Measurements from ENCODE around the gene OR51B4. TPM values are rescaled to one million over a fixed set of nuclear protein-coding genes. Genes with fewer than 3 reads are reported as not detected.

Gene OR51B4
- total RNA-seq, 6 donors from 2014 or later = 0.27 TPM; not detected in 5

DNA sequence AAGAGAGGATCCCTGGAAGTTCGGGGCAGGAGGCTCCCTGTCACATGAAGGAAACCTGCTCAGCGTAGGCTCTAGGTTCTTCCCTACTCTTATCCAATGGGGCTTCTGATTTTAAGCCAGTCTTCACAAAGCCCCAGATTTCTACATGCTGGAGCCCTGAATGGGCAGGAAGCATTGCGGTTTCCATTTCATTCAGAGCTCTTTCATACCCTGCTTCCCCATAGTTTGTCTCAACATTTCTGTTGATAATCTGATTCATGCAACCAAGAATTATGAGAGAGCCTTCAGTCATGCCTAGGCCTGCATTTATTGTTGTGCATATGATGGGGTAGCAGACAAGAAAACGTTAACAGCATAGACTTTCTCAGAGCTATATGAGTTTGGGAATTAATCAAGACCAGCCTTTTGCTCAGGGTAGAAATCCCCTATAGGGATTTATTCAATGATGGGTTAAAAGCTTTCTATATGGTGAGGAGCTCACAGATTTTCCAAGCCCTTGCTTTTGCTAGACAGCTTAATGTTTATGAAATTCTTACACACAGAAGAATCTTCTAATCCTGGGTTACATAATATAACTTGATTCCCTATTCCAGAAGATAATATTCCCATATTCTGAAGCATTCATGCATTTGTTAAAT, 15.9 kb downstream of the OR51B4 start:
- WGBS, 2 donors = 82 to 92% methylated on average over 4 of the region's 4 CpGs
- DNase-seq (no peak), ATAC-seq (ENCODE audit: low FRiP score in 2 of 2) (no peak)
- H3K9me3 ChIP-seq = no peaks in the 10 kb centered on the region
- H3K4me1 ChIP-seq = no peaks in the 10 kb centered on the region
- TF ChIP-seq, protein P1, sequence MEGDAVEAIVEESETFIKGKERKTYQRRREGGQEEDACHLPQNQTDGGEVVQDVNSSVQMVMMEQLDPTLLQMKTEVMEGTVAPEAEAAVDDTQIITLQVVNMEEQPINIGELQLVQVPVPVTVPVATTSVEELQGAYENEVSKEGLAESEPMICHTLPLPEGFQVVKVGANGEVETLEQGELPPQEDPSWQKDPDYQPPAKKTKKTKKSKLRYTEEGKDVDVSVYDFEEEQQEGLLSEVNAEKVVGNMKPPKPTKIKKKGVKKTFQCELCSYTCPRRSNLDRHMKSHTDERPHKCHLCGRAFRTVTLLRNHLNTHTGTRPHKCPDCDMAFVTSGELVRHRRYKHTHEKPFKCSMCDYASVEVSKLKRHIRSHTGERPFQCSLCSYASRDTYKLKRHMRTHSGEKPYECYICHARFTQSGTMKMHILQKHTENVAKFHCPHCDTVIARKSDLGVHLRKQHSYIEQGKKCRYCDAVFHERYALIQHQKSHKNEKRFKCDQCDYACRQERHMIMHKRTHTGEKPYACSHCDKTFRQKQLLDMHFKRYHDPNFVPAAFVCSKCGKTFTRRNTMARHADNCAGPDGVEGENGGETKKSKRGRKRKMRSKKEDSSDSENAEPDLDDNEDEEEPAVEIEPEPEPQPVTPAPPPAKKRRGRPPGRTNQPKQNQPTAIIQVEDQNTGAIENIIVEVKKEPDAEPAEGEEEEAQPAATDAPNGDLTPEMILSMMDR (IDR thresholded peaks at IDR 0.05) = no peak
- TF ChIP-seq POLR2AphosphoS5 (IDR thresholded peaks at IDR 0.05) (no peak), POLR2A (IDR thresholded peaks at IDR 0.05) (no peak), EP300 (IDR thresholded peaks at IDR 0.05) (no peak)
- H3K4me3 ChIP-seq = no peak overlapping the region
- no peak overlapping the region for H3K27ac ChIP-seq
- H3K36me3 ChIP-seq = no peaks in the 10 kb centered on the region
- no peaks in the 10 kb centered on the region for H3K27me3 ChIP-seq

DNA sequence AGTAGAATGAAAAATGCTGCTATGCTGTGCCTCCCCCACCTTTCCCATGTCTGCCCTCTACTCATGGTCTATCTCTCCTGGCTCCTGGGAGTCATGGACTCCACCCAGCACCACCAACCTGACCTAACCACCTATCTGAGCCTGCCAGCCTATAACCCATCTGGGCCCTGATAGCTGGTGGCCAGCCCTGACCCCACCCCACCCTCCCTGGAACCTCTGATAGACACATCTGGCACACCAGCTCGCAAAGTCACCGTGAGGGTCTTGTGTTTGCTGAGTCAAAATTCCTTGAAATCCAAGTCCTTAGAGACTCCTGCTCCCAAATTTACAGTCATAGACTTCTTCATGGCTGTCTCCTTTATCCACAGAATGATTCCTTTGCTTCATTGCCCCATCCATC, 17.1 kb downstream of the OR51B4 start:
- no peak for DNase-seq
- no peak overlapping the region for H3K27ac ChIP-seq
- no peak for ATAC-seq (ENCODE audit: low FRiP score in 2 of 2)
- no peak overlapping the region for H3K4me3 ChIP-seq
- no peaks in the 10 kb centered on the region for H3K4me1 ChIP-seq
- H3K36me3 ChIP-seq = no peaks in the 10 kb centered on the region
- H3K9me3 ChIP-seq = no peaks in the 10 kb centered on the region
- 88% methylated on average over 2 of the region's 2 CpGs; no CpG with 5 or more reads in 1 of the 2 donors for WGBS, 2 donors
- H3K27me3 ChIP-seq = no peaks in the 10 kb centered on the region
- no peak for TF ChIP-seq POLR2A (IDR thresholded peaks at IDR 0.05)
- TF ChIP-seq, protein P1 (IDR thresholded peaks at IDR 0.05) = no peak

DNA sequence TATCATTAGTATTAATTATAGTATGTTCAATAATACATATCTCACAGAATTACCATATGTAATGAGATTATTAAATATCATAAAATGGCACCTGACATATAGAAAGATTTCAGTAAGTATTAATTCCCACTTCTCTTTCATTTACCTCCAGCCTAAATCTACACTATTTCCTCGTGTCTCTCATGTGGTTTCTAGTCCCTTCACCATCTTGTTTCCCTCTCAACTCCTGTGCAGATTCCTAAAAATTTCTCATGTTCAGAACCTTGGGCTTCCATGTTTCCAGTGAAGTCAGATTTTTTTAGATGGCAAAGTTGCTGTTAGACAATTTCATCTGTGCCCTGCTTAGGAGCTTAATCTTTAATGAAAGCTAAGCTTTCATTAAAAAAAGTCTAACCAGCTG, 17.9 kb downstream of the OR51B4 start:
- WGBS, 2 donors = 66 to 77% methylated on average over 1 of the region's 1 CpG
- no peak overlapping the region for H3K27ac ChIP-seq
- DNase-seq (no peak), ATAC-seq (ENCODE audit: low FRiP score in 2 of 2) (no peak)
- no peak overlapping the region for H3K4me3 ChIP-seq
- H3K36me3 ChIP-seq = no peaks in the 10 kb centered on the region
- H3K9me3 ChIP-seq = no peaks in the 10 kb centered on the region
- no peaks in the 10 kb centered on the region for H3K4me1 ChIP-seq
- H3K27me3 ChIP-seq = no peaks in the 10 kb centered on the region
- TF ChIP-seq POLR2AphosphoS5 (IDR thresholded peaks at IDR 0.05) = no peak
- TF ChIP-seq POLR2A (IDR thresholded peaks at IDR 0.05) = no peak
- TF ChIP-seq EP300 (IDR thresholded peaks at IDR 0.05) = no peak
- TF ChIP-seq, protein P1 (IDR thresholded peaks at IDR 0.05) = no peak

DNA sequence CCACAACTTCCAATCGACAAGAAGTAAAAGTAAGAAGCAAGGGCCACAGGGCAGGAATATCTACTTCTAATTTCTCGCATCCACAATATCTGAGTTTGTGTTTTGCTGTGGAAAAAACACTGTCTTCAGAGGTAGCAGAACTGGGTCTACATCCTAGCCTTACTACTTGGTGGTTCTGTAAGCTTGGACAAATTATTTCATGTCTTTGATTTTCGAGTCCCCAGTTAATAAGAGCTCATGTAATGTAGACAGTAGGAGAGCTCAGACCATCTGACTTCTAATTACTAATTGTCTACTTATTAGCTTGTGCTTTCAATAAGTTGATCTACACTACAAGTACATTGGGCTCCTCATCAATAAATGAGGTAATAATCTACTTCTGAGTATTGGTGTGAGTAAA, 18.7 kb downstream of the OR51B4 start:
- no peaks in the 10 kb centered on the region for H3K36me3 ChIP-seq
- TF ChIP-seq EP300 (IDR thresholded peaks at IDR 0.05) = no peak
- DNase-seq = no peak
- no peak overlapping the region for H3K27ac ChIP-seq
- no peaks in the 10 kb centered on the region for H3K27me3 ChIP-seq
- H3K4me3 ChIP-seq = no peak overlapping the region
- H3K4me1 ChIP-seq = no peaks in the 10 kb centered on the region
- no peaks in the 10 kb centered on the region for H3K9me3 ChIP-seq
- ATAC-seq (ENCODE audit: low FRiP score in 2 of 2) = no peak
- WGBS, 2 donors = 81 to 83% methylated on average over 3 of the region's 3 CpGs

DNA sequence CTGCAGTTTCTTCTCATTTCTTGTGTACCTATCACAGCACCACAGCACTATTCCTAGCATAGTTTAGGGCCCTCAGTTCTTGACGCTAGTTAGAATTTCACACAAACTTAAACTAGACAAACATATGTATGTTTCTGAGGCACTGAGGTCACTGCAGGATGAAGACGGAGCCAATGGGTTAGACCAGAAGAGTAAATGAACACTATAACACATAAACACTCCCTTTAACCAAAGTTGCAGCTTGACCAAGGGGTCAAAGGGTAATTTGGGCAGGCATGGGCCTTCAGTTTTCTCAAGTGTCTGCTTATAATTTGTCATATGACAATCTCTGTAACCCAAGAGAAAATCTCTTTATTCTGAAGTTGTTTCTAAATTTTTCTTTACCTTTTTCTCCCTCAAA, 19.1 kb downstream of the OR51B4 start:
- Histone ChIP-seq H3K9me3 (no peaks in the 10 kb centered on the region), H3K4me1 (no peaks in the 10 kb centered on the region), H3K36me3 (no peaks in the 10 kb centered on the region), H3K4me3 (no peak overlapping the region), H3K27me3 (no peaks in the 10 kb centered on the region), H3K27ac (no peak overlapping the region)
- no peak for DNase-seq
- TF ChIP-seq POLR2A (IDR thresholded peaks at IDR 0.05) (no peak), EP300 (IDR thresholded peaks at IDR 0.05) (no peak), POLR2AphosphoS5 (IDR thresholded peaks at IDR 0.05) (no peak)
- TF ChIP-seq, protein P1 (IDR thresholded peaks at IDR 0.05) = no peak
- ATAC-seq (ENCODE audit: low FRiP score in 2 of 2) = no peak
- 82 to 90% methylated on average over 2 of the region's 2 CpGs for WGBS, 2 donors
